Prostate gland (tissue), 2 donors: ENCODE measurements around the gene LMAN2.

Experiments used
- CTCF ChIP-seq, 4 experiments: fragments of 200-600 bp in 2 of 4; fragments of 450-650 bp in 2 of 4; sonication (generic) in 2 of 4; IDR thresholded peaks; 1 replicate in 3 of 4; 2 replicates in 1 of 4; pipeline ENCODE4 v1.5.1; 2016 to 2019; ENCODE audit warnings: antibody characterized with exemption in 4 of 4, mild to moderate bottlenecking in 2 of 4, moderate library complexity in 2 of 4
- POLR2A ChIP-seq: fragments of 450-650 bp; IDR thresholded peaks from one replicate; pipeline ENCODE4 v1.6.1; 2016; ENCODE audit warnings: antibody characterized with exemption, mild to moderate bottlenecking
- POLR2AphosphoS5 ChIP-seq: sonication (generic); formaldehyde crosslinking; IDR thresholded peaks from one replicate; pipeline ENCODE4 v1.6.1; 2017; ENCODE audit warnings: antibody characterized with exemption

GRCh38 chr5:177301503-177302165, 49.8 kb downstream of the LMAN2 start:
- TF ChIP-seq CTCF (IDR thresholded peaks at IDR 0.05), result no peak
- peak; percentile 81 for TF ChIP-seq POLR2AphosphoS5
- peak; percentile 66 for TF ChIP-seq POLR2A
